Stimulated activated CD4-positive, alpha-beta T cell treated with anti-CD3 and anti-CD28 coated beads, Interleukin-15, amount 100 ng/mL, for 48 hours (primary cell): ENCODE results near the gene CCHCR1.

Experiments used
- DNase-seq, 2 donors: peaks; one replicate each; pipeline ENCODE4 v3.0.0-alpha.2; 2020; ENCODE audit warnings: low read depth in 2 of 2

CCHCR1 gene

GRCh38 chr6:31103136-31103535 lies 54.5 kb downstream of the CCHCR1 start:
- no peak for DNase-seq

GRCh38 chr6:31098449-31098938 lies 59.1 kb downstream of the CCHCR1 start:
- no peak for DNase-seq

- DNase-seq = no peak
These were observed 60.9 kb downstream of the CCHCR1 start for GRCh38 chr6:31096656-31097055.

GRCh38 chr6:31096215-31096614 lies 61.4 kb downstream of the CCHCR1 start:
- no peak for DNase-seq

- peak in 1 of 2 donors; percentile 13 for DNase-seq
These were observed 63.2 kb downstream of the CCHCR1 start for GRCh38 chr6:31094389-31094881.

- no peak for DNase-seq
These were observed 64.7 kb downstream of the CCHCR1 start for GRCh38 chr6:31092769-31093505.
